ENCODE measurements around the gene CRACDL. TPM values are rescaled to one million over a fixed set of nuclear protein-coding genes. Genes with fewer than 3 reads are reported as not detected.

CRACDL gene
- total RNA-seq, 3 donors from 2014 or later (not counting 1 experiment from before 2014, with no cell fraction given): 0.09 to 0.40 (median 0.11) TPM

- H3K9me3 ChIP-seq (ENCODE audit: control insufficient read depth, insufficient read depth, low read length): peaks cover 1% of the 10 kb centered on the region
Observed at GRCh38 chr2:98928242-98928641, 7.8 kb downstream of the CRACDL start.

GRCh38 chr2:98927027-98927426 lies 9.0 kb downstream of the CRACDL start:
- no peak overlapping the region for H3K27ac ChIP-seq (ENCODE audit: low read length)
- no peak for TF ChIP-seq CTCF (IDR thresholded peaks at IDR 0.05)
- H3K9me3 ChIP-seq (ENCODE audit: control insufficient read depth, insufficient read depth, low read length): peaks cover 3% of the 10 kb centered on the region
- ATAC-seq (no peak), DNase-seq (no peak)
- peaks cover 5 to 11% of the 10 kb centered on the region in 2 donors for H3K27me3 Mint-ChIP-seq (ENCODE audit: low read depth in 2 of 2)
- no peaks in the 10 kb centered on the region for H3K9me3 Mint-ChIP-seq
- intact Hi-C loops (cut with micrococcal nuclease): no loop called here
- H3K4me1 Mint-ChIP-seq: no peaks in the 10 kb centered on the region
- H3K4me3 Mint-ChIP-seq: no peak overlapping the region
- H3K36me3 Mint-ChIP-seq: no peaks in the 10 kb centered on the region
- no peak overlapping the region for H3K27ac Mint-ChIP-seq
- H3K36me3 ChIP-seq (ENCODE audit: control insufficient read depth, insufficient read depth, low read length): no peaks in the 10 kb centered on the region
- 85% methylated on average over 13 of the region's 13 CpGs for WGBS (ENCODE audit: insufficient coverage)
- peaks cover 2% of the 10 kb centered on the region for H3K27me3 ChIP-seq (ENCODE audit: control insufficient read depth, insufficient read depth, low read length)
- H3K4me1 ChIP-seq (ENCODE audit: control insufficient read depth, insufficient read depth, low read length): no peaks in the 10 kb centered on the region
- H3K4me3 ChIP-seq (ENCODE audit: low read length): no peak overlapping the region

More at GRCh38 chr2:98928242-98928641, 7.8 kb downstream of the CRACDL start:
- H3K9me3 Mint-ChIP-seq: no peaks in the 10 kb centered on the region
- H3K4me3 Mint-ChIP-seq: no peak overlapping the region
- no peaks in the 10 kb centered on the region for H3K36me3 ChIP-seq (ENCODE audit: control insufficient read depth, insufficient read depth, low read length)
- H3K36me3 Mint-ChIP-seq: no peaks in the 10 kb centered on the region
- peaks cover 17 to 22% of the 10 kb centered on the region in 2 donors for H3K27me3 Mint-ChIP-seq (ENCODE audit: low read depth in 2 of 2)
- intact Hi-C loops (cut with micrococcal nuclease): no loop called here
- no peak for TF ChIP-seq CTCF (IDR thresholded peaks at IDR 0.05)
- no peak overlapping the region for H3K27ac ChIP-seq (ENCODE audit: low read length)
- 94% methylated on average over 10 of the region's 10 CpGs for WGBS (ENCODE audit: insufficient coverage)
- no peak overlapping the region for H3K27ac Mint-ChIP-seq
- H3K4me3 ChIP-seq (ENCODE audit: low read length): no peak overlapping the region
- H3K4me1 Mint-ChIP-seq: no peaks in the 10 kb centered on the region
- H3K4me1 ChIP-seq (ENCODE audit: control insufficient read depth, insufficient read depth, low read length): no peaks in the 10 kb centered on the region
- no peak for DNase-seq
- peaks cover 2% of the 10 kb centered on the region for H3K27me3 ChIP-seq (ENCODE audit: control insufficient read depth, insufficient read depth, low read length)
- no peak for ATAC-seq

- no peaks in the 10 kb centered on the region for H3K9me3 Mint-ChIP-seq
- no peaks in the 10 kb centered on the region for H3K36me3 Mint-ChIP-seq
- DNase-seq: no peak
Observed at GRCh38 chr2:98926601-98927000, 9.4 kb downstream of the CRACDL start.

More at GRCh38 chr2:98926601-98927000, 9.4 kb downstream of the CRACDL start:
- Mint-ChIP-seq H3K4me1 (no peaks in the 10 kb centered on the region), H3K4me3 (no peak overlapping the region), H3K27ac (no peak overlapping the region), H3K27me3 (ENCODE audit: low read depth in 2 of 2) (peaks cover 3 to 12% of the 10 kb centered on the region in 2 donors)
- TF ChIP-seq CTCF (IDR thresholded peaks at IDR 0.05): no peak
- ATAC-seq: no peak
- Histone ChIP-seq H3K4me1 (ENCODE audit: control insufficient read depth, insufficient read depth, low read length) (no peaks in the 10 kb centered on the region), H3K27me3 (ENCODE audit: control insufficient read depth, insufficient read depth, low read length) (peaks cover 2% of the 10 kb centered on the region), H3K36me3 (ENCODE audit: control insufficient read depth, insufficient read depth, low read length) (no peaks in the 10 kb centered on the region), H3K27ac (ENCODE audit: low read length) (no peak overlapping the region), H3K4me3 (ENCODE audit: low read length) (no peak overlapping the region), H3K9me3 (ENCODE audit: control insufficient read depth, insufficient read depth, low read length) (peaks cover 3% of the 10 kb centered on the region)
- intact Hi-C loops (cut with micrococcal nuclease): no loop called here
- 79% methylated on average over 8 of the region's 12 CpGs for WGBS (ENCODE audit: insufficient coverage)

Data from natural killer cell (primary cell).